Stimulated activated CD4-positive, alpha-beta T cell treated with anti-CD3 and anti-CD28 coated beads, Interleukin-4, amount 100 ng/mL, for 4 hours (primary cell): Measurements from ENCODE around the gene RALGPS1.

Experiments
- DNase-seq, 2 experiments: peaks; one replicate each; pipeline ENCODE4 v3.0.0-alpha.2; 2020

Gene RALGPS1

DNA sequence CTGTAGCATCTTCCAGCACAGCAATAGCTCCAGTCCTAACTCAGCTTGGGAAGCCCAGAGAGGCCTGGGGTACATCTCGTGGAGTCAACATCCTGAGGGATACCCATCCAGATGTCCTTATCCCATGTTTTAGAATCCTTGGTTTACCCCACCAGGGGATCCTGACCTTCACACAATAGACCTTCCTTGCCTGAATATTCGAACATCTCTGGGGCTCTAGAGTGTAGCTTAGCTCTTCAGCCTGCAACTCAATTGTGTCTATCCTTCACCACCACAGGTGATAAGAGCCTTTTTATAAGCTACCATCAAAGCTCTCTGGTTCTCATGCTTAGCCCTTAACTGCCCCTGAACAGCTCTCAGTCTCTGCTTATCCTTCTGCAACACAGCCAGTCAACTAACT, 7.5 kb upstream of the RALGPS1 start:
- DNase-seq = no peak

DNA sequence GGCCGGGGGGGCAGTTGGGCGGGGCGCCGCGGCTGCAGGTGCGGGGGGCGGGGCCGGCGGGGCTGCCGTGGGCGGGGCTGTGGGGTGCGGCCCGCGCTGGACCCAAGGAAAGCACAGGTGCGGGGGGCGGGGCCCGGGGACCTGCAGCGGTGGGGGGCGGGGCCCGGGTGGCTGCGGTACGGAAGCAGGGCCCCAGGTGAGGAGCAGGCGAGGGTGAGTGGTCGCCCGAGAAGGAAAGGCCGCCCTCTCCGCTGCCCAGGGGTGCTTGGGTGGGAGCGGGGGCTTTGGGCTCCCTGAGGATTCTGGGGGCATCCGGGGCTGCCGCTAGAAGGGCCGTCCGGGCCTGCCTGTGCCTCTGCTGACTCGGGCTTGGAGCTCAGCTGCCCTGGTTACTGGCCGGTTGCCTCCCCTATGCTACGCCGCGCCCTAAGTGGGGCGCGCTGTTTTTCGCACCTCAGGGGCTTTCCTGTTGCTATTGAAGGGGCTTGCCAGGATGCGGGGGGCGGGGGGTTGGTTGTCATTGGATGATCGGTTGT, 767 bp downstream of the RALGPS1 start:
- DNase-seq = peak in 1 of 2 experiments; percentile 10

DNA sequence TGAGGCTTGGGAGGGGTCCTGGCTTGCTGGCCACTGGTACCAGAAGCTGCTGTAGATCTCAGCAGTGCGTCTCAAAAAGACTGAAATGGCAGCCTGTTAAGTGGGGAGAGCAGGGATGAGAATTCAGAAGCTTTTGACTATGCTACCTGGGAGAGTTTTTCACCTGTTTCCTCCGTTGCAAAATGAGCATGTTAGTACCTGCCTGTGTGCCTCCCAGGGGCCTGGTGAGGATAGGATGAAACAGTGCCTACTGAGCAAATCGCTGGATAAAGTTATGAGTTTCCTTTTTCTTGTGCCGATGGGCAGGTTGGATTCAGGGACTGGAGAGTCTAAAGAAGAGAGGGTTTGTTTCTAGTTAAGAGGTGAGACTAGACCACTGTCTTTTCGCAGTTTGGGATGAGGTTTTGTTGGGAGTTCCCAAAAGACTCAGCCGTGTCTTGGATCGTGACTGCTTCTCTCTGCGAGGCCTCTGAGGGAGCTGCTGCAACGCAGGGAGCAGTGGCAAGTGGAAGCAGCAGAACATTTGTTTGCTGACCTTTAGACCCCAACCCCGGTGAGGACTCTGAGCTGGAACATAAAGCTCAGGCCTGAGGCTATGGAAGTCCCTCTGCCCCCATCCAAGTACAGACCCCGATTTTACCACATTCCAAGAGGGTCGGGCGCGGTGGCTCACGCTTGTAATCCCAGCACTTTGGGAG, 1.4 kb downstream of the RALGPS1 start:
- DNase-seq = no peak

DNA sequence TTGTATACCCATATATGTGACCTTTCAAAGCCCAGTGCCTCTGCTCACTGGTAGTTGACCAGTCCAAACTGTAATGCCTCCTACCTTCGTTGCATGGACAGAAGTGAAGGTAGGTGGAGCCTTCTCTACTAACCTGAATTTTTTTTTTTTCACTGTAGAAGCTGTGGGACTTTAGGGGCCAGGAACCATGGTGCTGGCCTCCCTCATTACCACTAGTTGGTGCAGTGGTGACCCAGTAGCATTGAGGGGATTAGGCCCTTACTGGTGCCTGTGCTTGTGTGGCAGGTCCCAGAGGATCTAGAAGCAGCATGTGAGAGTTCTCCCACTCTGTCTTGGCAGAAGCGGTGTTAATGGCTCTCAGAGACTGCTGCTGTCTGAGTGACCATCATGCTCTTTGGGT, 2.3 kb downstream of the RALGPS1 start:
- no peak for DNase-seq

DNA sequence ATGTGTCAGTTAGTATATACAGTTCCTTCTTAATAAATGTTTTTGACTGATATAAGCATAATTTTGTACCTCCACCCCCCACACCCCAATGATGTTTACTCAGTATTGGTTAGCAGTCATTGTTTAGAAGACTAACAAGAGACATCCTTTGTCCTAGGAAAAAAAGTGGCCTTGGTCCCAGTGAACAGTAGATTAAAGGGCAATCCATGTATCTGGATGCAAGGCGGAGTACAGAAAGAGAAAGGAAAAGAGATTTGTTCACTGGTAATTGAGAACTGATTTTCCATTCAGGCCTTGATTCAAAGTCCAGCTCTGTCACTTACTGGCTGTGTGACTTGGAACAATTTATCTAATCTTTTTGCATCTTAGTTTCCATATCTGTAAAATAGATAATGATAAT, 4.6 kb downstream of the RALGPS1 start:
- no peak for DNase-seq

DNA sequence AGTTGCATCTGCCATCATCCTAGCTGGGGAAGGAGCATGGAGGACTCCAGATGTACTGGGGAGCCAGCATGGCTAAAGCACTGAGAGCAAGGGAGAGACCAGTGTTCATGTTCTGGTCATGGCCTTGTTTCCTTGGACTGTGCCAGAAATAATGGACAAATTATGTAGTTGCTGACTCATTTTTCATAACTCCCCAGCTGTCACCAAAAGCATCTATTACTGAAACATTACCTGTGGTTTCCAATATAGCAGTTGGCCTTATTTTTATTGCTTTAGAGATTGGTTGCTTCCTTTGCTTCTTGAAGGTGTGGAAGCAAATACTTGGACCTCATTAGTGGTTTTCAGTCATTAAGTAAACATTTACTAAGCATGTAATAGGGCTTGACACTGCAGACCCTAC, 11.3 kb downstream of the RALGPS1 start:
- DNase-seq = no peak

DNA sequence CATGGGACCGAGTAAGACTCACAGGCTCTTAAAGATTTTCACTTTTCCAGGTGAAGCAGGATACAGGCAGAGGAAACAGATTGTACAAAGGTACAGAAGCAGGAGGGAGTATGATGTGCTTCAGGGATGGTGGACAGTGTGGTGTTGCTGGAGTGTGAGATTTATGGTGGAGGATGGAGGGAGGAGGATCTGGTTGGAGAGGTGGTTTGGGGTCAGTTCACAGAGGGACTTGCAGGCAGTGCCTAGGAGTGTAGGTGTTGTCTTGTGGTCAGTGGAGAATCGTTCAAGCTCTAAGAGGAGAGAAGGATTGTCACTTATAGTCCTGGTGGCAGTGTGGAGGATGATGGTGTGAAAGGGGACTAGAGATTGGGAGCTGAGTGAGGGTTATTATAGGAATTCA, 11.8 kb downstream of the RALGPS1 start:
- no peak for DNase-seq

DNA sequence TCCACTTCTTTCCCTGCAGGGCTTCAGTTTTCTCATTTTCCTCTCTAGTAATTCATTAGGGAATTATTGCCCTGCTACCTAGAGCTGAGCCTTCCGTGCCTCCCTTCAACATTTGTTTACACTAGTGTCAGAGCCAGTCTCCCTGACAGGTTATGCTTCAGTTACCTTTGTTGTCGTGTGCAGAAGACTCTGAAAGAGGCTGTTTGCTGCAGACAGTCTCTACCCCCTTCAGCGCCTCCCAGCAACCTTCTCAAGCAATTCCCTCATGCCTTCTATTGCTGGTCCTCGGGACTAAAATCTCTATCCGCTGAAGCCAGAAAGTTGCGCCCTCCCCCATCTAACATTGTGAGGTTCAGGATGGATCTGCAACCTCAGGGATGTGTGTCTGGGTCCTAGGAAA, 12.8 kb downstream of the RALGPS1 start:
- no peak for DNase-seq

DNA sequence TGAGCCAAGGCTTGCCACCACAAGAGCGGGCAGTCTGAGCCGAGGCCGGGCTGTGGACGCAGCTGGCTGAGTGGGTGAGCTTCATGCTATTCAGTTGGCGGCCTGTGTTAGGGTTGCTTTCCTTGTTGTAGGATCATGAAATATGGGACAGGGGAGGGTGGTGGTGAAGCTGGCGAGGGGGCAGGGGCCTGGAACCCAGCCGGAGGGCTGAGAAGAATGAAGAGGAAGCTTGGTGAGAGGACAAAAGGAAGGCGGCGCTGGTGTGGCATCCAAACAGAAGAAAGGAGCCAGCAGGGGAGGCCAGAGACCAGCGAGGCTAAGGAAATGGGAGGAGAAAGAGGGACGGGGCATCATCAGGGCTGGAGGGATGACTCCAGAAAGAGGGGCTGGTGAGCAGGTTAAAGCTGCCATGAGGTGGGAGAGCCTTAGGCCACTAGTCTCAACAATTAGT, 18.3 kb downstream of the RALGPS1 start:
- no peak for DNase-seq

DNA sequence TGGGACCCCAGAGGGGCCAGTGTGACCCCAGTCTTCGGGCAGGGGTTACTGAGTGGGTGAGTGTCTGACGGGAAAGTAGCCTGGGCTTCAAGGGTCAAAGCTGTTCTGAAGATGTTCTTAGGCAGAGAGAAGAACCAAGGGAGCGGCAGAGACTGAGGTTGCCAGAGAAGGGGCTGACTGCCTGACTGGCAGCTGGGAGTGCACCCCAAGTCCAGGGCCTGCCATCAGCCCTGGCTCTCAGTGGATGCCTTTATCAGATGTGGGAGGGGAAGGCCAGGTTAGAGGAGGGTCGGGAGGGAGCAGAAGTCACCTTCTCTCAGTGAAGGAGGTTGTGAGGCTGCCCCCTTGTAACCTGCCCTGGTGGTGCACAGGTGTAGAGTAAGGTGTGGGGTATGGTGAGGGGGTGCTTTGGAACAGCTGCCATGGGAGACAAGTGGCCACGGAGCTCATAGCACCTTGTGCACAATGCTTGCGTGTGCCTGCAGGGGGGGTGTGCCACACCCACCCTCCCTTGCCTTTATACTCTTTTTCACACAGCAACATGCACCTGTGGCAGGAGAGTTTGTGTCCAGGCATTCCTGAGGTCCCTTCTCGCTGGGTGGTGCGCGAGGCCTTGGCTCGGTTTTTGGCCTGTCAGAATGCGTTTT, 18.9 kb downstream of the RALGPS1 start:
- no peak for DNase-seq

DNA sequence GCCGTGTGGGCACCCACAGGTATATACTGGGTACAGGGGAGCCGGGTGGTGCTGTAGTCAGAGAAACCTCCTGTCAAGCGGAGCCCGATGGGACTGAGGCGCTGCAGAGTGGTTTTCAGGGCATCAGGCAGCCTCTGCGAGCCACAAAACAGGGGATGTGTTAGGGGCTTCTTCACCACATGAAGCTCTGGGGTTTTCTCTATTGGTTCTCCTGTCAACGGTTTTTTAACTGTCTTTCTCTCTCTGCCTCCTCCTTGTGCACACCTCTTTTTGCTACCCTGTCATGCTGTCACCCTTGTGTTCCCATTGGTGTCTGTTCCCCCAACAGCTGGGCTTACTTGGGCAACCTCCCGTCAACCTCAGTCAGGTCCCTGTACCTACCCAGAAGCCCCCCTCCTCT, 19.9 kb downstream of the RALGPS1 start:
- DNase-seq = no peak

DNA sequence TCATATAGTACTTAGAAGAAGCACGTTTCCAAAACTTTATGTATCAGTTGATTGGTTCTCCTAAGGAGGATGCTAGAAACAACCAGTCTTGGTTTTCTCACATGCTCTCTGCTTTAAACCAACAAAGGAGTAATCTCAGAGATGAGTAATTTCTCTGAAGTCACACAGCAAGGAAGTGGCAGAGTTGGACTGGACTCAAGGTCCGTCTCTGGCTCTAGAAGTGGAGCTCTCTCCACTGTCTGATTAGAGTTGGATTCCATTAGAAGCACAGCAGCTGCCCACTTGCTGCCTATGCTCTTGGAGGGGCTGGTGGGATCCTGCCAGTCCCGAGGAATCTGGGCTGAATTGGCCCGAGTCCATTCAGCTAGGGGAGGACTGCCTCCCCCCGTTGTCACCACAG, 21.0 kb downstream of the RALGPS1 start:
- no peak for DNase-seq

DNA sequence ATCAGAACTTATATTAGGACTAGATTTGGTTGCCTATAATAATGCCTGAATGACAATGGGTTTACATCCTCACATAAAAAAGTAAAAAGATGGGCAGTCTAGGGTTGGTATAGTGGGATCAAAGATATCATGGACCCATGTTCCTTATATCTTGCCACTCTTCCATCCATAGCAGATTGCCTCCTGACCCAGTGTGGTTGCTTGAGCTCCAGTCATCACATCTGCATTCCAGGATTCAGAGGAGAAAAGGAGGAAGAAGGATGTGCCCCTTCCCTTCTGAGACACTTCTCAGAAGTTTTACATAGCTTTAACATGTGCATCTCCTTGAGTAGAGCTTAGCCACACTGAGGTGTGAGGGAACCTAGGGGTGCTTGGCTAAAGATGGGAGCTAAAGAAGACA, 22.9 kb downstream of the RALGPS1 start:
- no peak for DNase-seq

DNA sequence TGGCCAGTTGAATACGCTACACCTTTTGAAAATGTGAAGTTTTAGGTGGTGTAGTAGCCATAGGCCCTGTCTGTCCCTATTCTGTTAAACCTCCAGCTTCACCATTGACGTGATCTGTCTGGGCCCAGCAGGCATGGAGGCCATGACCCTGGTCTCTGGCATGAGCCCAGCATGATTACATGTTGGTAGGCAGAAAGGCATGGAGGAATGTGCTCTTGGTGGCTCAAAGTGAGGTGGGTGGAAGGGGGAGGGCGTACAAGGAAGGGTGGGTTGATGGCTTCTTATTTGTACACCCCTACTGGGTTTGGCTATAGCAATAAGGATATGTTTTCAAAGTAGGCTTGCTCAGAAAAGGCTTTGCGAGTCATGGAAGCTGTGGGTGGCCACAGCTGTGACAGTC, 23.7 kb downstream of the RALGPS1 start:
- DNase-seq = no peak

DNA sequence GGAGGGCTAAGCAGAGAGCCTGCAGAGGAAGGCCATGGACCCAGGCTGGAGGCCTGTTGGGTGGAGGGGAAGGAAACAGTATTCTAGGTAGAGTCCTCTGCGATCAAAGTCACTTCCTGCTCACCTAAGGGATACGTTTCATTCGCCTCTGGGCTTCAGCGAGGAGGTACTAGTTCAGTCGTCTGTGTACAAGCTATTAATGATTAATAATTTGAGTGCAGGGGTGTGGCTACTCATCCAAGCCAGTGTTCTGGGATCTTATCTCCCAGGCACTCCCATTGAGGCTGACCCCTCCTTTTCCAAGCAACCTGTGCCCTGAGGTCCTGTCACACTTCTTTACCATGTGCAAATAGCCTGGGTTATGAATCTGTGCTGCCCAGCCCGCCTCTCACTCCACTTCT, 25.2 kb downstream of the RALGPS1 start:
- no peak for DNase-seq

DNA sequence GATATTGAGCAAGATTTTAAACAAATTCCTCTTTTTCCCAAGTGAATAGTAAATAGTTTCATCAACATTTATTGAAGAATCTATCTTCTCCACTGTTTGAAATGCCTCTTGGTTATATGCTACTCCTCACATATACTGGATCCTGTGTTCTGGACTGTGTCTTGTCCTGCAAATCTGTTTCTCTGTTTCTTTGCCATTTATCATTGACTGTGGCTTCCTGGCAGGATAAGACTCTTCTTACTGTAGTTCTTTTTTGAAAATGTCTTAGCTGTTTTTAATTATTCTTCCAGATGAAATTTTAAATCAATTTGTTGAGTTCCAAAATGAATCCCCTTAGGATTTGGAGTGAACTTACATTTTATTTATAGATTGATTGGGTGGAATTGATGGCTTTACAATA, 27.8 kb downstream of the RALGPS1 start:
- no peak for DNase-seq

DNA sequence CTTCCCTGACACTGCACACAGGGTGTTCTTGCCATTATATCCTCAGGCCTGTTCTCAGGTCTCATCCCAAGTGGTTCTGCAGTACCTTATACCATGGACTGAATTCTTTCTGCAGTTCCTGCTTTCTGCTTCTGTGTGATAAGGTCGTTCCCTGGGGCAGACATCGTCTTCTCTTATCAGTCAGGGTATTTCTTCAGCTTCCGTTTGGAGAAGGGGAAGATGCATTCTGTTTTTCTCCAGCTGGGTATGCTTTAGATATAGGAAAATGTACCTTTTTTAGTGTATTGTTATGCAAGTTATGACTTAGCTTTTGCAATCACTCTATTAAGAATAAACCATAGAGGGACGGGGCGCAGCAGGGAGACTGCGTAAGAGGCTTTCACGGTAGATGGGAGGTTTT, 31.1 kb downstream of the RALGPS1 start:
- DNase-seq = no peak

DNA sequence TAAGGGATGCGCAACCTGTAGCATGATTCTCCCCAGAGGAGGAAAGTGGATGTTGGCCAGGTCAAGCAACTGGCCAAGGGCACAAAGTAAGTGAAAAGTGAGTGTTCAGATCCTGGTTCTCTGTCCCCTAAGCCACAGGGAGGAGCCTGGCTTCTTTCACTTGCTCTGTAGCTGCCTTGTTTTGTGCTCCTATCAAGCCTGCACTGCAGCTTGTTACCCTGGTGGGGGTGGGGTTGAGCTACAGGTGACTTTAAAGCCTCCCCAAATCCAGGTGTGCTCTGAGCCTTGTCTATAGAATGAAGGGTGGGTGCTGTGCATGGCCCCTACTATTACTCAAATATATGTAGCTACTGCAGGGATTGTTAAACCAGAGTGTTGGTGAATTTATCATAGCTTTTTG, 32.9 kb downstream of the RALGPS1 start:
- no peak for DNase-seq

DNA sequence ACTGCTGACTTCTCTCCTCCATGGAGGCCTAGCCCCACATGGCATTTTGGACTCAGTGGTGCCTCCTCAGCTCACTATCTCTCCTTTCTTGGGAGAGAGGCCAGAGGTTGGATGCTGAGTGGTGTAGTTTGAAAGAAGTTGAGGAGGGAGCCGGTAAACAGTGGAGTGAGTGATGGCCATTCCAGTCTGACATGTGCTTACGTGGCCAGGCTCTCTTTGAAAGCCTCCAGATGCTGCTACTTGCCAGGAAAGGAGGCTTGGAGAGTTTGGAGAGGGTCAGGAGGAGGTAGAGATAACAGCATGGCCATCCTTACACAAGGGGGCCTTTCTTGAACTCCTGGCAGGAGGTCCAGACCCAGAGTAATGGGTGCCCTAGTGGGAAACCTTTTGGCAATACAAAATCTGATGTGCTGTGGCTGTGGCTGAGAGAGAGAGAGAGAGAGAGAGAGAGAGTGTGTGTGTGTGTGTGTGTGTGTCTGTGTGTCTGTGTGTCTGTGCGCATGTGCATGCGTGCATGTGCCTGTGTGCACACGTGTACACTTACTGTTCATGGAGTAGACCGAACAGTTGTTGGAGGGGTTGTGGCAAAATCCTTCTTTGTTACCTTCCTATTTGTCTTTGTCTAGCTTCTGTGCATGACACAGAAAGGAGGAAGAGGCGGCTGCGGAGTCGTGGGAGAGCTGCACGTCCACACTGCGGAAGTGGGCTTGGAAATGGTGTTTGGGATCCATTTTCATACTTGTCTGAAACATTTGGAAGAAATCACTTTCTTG, 37.8 kb downstream of the RALGPS1 start:
- DNase-seq = no peak

DNA sequence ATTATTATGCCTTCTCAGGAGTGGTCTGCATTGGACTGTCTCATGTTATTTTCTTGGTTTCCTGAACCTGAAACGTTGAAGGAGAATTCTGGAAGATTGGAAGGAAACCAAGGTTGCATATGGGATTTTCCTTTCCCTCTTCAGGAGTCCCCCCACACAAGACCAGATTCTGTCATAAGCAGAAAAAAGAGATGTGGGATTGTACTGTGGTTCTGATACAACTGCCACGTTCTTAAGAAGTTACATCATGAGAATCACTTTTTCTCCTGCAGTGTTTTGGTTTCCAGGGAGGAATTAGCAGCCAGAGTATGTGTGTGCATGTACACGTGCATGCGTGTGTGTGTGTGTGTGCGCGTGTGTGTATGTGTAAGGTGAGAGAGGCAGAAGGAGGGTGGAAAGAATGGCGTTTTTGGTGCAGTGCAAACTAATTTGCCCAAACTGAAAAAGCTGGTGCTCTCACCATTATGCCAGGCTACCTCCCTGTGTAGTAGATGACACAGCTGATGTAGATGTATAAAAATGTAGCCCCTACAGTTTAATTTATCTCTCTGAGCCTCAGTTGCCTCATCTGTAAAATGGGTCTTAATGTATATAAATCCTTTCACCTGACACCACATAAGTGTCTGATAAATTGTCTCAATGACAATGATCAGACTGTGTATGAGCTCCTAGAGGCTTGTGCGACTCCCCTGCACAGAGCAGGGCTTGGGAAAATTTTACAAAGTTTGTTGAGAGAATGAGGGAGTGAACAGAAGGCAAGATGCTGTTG, 38.6 kb downstream of the RALGPS1 start:
- no peak for DNase-seq

DNA sequence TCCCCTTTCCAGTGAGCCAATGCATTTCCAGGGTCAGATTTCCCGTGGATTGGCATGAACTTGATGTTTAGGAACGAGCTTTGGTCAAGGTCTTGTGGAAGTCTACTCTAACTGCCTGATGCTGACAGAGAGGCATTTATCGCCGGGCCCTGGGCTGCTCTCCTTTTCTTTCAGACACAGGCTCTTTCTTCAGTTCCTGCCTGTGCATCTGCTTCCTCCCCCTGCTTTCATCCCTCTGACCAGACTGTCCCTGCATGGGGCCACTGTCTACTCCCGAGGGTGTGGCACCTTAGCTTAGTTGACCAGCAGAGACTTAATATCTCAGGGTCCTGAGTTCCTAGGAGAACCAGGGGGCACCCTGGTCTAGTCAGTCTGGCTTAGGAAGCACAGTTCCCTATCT, 41.2 kb downstream of the RALGPS1 start:
- no peak for DNase-seq

DNA sequence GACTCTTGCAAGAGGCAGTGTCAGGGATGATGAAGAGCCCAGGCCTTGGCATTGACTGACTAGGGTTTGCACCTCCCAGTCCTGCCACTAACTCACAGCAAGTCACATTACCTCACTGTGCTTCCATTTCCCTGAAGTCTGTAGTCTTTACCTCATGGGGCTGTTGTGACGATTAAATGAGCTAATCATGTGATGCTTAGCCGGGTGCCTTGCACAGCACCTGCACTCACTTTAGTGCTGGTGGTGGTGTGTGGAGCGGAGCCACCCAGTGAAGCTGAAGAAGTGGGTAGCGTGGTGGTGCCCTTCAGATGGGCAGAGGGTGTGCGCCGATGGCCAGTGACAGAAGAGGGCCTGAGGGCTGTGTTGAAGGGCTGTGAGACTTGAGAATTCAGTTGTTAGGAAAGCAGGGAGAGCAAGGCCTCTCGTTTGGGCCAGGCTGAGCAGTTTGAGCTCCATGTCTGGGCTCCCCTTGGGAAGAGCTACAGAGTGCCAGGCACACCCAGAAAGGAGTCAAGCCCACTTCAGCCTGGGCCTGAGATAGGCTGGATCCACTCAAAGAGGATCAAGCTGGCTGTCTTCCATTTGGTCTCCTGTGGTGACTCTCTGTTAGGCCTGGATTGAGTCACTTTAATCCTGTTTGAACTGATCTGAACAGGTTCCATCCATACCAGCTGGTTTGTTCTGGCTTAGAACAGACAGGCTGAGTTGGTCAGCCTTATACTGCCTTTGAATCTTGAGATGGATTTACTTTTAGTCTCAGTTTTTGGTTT, 42.5 kb downstream of the RALGPS1 start:
- DNase-seq = no peak
